ENCODE measurements around the gene KCNN2.
"Not testable (repeated sequence)": the region's sequence is repeated elsewhere in the genome, so short reads cannot be mapped to it uniquely, and the experiment has no call there.

The KCNN2 gene

DNA sequence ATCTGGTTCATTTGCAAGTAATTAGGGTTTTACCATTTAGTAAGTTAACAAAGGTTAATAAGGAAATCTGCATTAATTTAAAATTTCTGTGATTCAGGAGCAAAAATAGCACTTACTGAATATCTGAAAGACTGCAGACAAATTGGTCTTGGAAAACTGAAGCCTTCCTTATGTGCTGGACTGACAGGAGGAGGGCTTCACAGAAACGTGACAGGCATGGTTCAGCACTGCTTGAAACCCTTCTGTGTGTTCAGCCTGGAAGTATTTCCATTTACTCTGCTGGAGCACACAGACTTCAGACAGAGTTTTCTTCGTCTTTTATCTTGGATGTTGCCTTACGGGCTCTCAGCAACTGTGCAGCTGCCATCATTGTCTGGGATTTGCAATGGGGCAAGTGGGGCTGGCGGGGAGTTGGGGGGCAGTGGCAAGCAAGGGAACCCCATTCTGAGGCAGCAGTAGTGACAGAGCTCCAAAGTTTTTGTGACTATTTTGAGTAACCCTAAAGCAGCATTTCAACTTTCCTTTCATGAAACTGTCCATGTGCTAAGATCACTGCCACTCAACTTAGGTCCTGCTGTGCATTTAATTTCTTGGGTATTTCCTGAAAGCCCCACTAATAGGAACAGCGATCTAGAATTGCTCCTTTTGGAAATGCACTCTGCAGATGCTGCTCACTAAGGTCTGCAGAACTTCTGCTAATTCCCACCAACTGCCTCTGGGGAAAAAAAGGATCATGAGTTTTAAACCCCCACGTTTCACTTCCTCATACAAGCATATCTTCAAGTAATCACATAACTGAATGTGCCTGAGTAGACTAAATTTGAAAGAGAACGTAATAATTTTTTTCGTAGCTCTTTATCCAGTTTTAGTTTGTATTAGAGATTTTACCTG is 56.6 kb downstream of the KCNN2 start:
- no peak for DNase-seq (ENCODE audit: low read depth in 2 of 2)

DNA sequence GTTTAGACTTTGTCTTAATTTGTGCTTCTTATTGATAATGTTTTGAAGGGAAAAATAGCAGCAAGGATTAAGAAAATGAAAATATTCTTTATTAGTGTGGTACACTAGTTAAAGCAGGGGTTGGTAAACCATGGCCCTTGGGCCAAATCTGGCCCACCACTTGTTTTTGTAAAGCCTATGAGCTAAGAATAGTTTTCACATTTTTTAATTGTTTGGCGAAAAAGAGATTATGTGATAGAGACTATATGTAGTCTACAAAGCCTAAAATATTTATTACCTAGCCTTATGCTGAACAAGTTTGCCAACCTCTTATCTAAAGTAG is 57.2 kb downstream of the KCNN2 start:
- DNase-seq (ENCODE audit: low read depth in 2 of 2), result no peak

DNA sequence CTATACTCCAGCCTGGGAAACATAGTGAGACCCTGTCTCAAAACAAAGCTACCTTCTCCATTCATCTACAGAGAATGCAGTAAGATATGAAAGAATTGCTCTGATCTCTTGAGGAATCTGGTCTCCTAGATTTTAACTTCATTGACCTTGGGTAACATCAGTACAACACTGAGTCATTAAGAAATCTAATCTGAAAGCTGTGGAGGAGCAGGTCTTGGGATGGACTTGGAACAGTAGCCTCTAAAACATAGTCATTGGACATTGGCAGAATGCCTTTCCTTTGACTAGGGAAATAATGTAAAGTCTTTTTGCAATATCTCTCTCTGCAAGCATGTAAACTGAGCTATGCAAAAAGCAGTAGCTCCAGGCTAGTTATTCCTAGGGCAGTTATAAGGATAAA is 58.1 kb downstream of the KCNN2 start:
- no peak for DNase-seq (ENCODE audit: low read depth in 2 of 2)

DNA sequence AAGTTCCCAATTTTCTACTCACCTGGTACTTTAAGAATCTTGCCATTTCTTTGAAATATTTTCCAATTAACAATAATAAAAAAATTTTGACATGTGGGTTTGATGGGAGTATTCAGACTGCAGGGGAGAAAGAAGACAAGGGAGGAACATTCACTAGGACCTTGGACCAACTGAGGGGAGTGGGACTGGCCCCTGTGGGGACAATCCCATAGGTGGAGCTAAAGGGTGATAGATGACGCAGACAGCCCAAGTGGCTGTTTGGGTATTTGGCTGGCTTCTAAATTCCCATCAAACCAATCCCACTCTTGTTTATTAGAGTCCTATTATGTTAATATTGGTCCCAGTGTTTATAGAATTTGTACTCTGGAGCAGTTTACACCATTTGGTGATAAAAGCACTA is 65.3 kb downstream of the KCNN2 start:
- DNase-seq (ENCODE audit: low read depth in 2 of 2), result no peak

DNA sequence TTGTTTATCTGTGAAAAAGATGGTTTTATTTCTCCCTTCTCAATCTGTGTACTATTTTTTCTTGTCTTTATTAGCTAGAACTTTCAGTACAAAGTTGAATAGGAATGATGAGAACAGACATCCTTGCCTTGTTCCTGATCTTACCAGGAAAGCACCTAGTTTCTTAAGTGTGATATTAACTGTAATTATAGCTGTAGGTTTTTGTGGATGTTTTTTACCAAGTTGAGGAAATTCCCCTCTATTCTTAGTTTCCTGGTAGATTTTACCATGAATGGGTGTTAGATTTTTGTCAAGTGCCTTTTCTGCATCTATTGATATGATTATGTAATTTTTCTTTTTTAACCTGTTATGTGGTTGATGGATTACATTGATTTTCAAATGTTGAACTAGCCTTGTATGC is 68.7 kb downstream of the KCNN2 start:
- no peak for DNase-seq (ENCODE audit: low read depth in 2 of 2)

DNA sequence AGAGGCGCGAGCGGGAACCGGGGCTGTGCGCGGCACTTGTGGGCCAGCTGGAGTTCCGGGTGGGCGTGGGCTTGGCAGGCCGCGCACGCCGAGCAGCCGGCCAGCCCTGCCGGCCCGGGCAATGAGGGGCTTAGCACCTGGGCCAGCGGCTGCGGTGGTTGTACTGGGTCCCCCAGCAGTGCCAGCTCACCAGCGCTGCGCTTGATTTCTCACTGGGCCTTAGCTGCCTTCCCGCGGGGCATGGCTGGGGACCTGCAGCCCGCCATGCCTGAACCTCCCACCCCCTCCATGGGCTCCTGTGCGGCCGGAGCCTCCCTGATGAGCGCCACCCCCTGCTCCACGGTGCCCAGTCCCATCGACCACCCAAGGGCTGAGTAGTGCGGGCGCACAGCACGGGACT is 70.8 kb downstream of the KCNN2 start:
- DNase-seq (ENCODE audit: low read depth in 2 of 2), result not testable (repeated sequence)

DNA sequence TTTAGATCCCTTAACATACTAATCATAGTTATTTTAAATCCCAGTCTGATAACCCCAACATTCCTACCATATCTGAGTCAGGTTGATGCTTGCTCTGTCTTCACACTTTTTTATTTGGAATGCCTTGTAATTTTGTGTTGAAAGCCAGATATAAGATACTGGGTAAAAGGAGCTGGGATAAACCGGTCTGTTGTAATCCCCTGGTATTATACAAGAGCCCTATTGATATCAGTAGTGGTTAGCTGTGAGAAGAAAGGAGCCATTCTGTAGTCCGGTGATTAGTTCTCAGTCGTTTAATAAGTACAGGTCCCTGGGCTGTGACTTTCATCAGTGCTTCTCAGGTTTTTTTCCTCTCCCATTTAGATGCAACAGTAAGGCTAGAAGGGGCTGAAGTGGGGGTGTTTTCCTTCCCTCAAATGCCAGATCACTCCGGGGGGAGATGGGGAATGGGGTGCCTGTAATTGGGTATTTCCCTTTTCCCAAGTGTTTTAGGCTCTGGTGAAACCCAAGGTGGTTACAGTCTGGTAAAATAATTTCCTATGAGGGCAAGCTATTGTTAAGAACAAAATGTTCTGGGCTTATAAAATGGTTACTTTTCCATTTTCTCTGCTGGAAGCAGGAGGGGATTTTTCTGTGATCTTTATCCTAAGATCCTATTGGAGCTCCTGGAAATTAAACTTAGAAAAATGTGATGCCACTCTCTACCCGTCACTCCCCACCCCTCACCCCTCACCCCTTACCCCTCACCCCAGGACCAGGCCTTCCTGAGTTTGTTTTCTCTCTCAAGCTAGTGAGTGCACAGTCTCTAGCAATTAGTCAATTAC is 72.7 kb downstream of the KCNN2 start:
- DNase-seq (ENCODE audit: low read depth in 2 of 2), result no peak

DNA sequence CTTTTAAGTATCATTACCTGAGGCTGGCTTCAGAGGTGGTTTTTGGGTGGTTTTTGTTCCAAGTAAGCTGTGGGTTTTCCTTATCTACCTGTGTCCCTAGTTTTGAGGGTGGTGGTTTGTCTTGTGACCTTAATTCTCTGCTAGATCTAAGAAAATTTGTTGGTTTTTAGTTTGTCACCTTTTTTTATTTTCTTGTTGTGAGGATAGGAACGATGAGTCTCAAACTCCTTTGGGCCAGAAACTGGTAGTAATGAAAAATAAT is 73.3 kb downstream of the KCNN2 start:
- no peak for DNase-seq (ENCODE audit: low read depth in 2 of 2)

DNA sequence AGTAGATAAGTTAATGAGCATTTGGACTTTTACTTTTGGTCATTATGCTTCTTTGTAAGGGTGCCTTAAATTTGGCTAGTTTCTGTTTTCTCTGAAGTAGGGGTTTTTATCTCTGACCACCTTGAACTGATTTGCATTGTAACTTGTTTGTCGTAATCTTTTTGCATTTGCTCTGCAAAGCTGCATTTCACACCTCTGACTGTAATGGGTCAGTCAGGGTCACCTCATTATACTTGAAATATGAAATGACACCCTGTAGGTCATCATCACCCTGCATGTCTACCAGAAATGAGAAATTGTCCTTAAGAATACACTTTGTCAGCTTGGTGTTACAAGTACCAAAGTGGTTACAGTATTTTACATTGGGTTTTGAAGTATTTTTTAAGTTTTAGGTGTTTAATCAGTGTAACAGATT is 74.0 kb downstream of the KCNN2 start:
- no peak for DNase-seq (ENCODE audit: low read depth in 2 of 2)

DNA sequence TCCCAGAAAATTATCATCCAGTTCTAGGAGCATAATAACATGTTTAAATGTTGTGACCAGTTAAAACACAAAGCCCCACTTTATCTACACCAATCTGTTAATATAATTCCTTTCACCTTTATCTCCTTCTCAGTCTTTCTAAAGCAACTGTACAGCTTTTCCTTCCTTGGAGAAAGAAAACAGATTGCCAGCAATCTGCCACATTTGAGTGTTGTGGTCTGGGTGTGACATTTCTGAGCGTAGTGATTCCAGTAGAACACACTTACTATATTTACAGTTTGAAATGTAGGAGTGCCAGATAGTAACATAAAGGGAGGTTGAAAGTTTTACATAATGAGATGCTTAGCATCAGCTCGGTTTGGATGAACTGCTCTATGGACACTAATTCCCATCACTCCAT is 76.1 kb downstream of the KCNN2 start:
- no peak for DNase-seq (ENCODE audit: low read depth in 2 of 2)

DNA sequence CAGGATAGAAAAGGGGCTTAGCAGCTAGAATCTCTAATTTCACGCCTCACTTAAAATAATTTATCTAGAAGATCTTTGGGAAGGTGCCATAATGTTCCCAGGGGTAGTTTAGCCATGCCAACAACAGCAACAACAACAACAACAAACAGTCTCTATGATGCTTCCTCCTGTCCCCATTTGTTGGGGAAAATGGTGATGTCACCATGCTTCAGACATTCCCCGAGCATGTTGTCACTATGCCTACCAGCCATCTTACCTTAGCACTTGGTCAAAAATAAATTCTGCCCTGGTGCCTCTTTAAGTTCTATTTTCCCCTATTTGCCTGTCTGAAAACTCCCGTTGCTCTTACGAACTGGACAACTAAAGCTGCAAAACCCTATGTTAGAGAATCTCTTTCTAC is 76.6 kb downstream of the KCNN2 start:
- DNase-seq (ENCODE audit: low read depth in 2 of 2), result no peak

DNA sequence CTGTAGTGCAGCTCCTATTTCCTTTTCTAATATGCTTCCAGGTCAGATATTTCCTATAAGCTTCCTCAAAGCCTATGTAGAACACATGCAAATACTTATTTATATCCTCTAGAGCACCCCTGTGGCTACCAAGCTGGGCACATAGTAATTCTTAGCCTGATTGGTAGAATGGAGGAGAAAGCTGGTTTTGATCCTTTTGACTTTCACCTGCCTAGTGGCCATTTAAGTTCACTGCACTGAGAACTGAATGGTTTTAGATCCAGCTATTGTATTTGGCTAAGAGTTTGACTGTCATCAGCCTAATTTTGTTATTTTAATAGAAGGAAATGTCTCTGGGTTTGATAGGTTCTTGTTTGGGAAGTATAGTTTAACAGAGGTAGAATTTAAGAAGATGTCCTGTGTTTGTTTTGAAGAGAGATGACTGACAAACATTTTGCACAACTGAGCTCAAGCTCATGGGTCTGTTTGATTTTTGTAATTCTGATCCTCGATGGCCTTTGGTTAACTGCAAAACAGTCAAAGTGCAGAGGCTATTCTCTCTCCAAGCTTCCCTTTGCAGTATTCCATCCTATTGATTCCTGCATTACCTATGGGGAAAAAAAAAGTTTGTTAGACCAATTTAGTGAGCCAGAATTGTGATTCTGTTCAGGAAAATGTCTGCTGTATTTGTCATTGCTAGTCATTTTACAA is 85.4 kb downstream of the KCNN2 start:
- DNase-seq (ENCODE audit: low read depth in 2 of 2), result no peak

DNA sequence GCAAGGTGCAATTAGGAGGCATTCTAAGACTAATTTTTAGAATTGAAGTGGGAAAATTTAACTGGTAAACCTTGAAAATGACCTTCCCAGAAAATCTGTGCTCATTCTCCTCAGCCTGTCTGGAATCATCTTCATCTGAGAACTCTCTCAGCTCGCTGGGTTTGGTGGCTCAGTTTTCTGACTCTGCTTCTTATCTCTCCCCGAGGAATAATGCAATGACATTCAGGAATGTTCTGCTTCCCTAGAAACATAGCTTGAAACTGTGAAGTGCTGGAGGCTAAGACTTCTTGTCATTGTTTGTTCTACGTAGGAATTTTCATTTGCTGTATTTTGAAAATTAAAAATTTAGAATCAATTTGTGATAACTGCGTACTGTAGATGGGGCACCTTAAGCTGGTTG is 86.6 kb downstream of the KCNN2 start:
- DNase-seq (ENCODE audit: low read depth in 2 of 2), result no peak

DNA sequence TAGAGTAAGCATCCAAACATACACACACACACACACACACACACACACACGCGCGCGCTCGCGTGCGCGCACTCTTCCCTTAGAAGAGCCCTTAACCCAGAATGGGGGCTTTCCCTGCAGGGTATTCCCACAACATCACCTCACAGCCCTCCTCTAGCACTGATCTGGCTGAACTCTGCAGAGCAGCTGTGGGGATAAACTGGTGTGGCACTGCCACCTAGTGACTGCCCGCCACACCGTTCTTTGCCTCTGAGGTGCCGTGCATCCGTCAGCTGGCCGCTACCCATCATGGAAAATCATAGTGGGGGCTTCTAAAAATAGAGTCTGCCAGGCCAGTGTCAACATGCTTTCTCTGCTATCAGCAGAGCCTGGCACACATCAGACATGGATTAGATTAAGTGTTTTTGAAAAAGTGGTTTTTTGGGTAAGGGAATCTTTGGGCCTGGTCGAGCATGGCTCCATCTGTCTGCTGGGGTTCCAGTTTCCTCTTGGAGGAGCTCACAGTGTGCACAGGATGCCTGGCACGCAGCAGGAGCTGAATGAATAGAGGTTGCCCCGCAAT is 88.1 kb downstream of the KCNN2 start:
- DNase-seq (ENCODE audit: low read depth in 2 of 2), result peak; percentile 18 to 37

DNA sequence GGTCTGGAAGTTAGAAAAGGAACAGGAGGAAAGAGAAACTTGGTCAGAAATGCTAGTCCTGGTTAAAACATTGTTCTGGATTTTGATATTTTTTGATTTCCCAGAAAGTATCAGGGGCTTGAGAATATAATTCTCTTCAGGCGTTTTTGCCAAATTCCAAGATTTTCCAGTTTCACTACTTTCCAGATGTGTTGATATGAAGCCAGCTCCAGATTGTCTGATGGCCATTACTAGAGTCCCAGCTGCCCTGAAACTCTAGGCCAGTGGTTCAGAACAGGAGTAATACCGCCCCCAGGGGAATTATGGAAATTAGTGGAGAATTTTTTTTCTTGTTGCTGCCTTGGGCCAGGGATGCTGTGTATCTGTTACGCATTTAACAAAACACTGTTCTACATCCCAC is 88.6 kb downstream of the KCNN2 start:
- DNase-seq (ENCODE audit: low read depth in 2 of 2), result no peak

DNA sequence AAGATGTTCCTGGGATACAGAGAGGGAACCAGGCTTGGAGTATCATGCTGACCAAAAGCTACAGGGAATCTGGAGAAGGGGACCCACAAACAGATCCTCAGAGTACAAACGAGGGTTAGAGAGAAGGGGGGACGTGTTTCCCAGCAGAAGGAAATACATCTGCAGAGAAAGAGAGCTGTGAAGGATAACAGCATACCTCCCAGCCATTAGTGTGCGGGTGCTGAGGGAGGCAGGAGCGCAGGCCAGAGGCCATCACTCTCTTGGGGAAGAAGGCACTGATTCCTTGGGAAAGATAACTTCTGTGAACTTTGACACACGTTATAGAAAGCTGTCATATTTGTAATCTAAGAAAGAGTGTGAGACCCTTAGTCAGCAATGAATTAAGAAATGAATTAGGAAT is 96.9 kb downstream of the KCNN2 start:
- DNase-seq (ENCODE audit: low read depth in 2 of 2), result no peak

DNA sequence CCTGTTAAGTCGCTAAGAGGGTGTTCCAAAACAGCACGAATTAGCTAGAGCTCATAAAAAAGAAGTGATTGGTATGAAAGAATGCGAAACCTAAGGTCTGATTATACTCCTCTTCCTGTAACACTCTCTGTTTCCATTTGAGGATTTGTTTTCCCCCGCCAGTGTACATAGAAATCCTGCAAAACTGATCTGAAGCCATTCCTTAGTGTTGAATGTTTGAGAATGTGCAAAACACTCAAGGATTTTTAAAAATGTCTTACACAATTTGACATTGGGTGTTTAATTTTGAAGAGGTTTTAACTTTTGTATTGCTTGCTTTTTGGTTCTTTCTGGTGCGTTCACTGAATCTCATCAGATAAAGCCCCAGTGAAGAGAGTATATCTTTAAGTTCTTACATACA is 105.3 kb downstream of the KCNN2 start:
- DNase-seq (ENCODE audit: low read depth in 2 of 2), result no peak

DNA sequence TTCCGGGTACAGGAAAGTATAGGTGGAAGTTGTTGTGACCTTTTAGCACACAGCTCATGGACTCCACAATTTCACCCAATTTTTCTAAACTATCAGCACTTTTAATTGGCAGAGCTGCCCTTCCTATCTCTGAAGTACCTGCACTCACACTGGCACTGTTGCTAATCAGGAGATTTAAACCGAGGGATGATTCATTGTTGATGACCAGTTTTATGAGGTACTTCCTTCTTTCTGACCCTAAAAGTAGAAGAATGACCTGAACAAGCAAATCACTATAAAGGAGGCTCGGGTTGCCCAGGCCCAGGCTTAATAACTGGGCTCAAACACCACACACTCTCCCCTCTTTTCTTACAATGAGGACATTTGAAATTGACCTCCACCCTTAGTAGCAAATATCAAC is 105.9 kb downstream of the KCNN2 start:
- DNase-seq (ENCODE audit: low read depth in 2 of 2), result no peak

DNA sequence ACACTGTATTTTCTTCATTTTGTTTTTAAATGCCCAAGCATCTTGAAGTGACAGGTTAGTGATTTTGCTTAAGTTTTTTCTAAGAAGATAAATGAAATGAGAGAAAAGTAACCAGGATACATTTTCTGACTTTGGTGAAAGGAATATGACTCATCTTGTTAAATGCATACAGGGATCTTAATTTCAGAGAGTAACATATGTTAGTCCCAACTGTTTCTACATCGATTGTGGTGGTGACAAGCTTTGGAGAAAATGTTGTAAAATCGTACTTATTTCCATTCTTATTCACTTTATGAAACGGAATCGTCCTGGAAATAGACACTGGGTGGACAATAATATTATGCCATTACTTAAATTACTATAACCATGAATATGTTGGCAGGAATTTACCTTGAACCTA is 107.5 kb downstream of the KCNN2 start:
- DNase-seq (ENCODE audit: low read depth in 2 of 2), result no peak

DNA sequence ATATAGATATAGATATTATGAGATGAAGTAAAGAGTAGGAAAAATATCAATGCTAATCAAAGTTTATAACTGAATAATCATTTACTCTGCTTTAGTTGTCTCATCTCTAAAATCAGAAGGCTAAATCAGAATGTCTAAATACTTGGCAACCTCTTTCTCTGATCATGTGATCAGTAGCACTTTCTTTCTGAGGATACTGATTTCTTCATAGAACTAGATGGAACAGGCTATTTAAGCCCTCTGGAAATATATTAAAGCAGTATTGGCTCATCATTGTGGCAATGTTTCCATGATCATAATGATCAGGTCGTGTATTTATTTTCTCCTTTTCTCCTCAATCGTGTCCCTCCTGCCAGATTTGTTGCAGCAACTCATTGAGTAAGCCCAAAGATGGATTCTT is 109.7 kb downstream of the KCNN2 start:
- no peak for DNase-seq (ENCODE audit: low read depth in 2 of 2)

DNA sequence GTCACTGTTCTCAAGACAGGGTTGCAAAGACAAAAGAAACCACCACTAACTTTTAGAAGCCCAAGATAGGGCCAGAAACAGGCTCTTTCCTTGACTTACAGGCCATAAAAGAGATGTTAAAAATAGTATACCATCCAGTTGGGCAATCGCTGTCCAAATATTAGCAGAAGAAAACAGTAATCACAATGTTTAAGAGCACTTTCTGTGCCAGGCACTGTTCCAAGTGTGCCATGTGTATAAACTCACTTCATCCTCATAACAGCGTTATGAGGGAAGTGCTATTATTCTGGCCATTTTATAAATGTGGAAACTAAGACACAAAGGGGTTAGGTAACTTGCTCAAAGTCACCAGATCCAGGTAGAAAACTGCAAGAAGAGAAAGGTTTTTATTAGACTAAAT is 111.7 kb downstream of the KCNN2 start:
- no peak for DNase-seq (ENCODE audit: low read depth in 2 of 2)

DNA sequence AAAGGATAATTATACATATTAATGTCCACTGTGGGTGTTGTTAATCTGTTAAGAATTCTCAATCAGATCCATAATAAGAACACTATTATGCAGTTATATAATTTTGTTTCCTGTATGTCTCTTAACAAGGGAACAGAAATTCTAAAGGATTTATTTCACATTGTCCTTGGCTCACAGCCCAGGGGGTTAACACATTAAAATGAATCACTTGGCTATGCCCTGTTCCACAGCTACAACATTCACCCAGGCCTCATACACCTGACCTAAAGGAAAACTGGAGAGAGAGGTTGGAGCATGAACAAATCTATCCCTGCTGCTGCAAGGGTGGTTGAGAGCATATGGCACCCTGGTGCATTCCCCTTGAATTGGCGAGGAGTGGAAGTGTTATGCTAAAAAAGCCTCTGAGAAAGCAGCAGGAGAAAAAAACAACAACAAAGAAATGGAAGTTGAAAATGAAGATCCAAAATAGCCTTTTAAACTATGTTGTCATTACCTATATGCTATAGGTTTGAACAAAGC is 116.0 kb downstream of the KCNN2 start:
- no peak for DNase-seq (ENCODE audit: low read depth in 2 of 2)
